ENCODE data around the gene RTEL1. TPM values are rescaled to one million over a fixed set of nuclear protein-coding genes. Genes with fewer than 3 reads are reported as not detected.

Gene RTEL1
- total RNA-seq, 4 donors from 2014 or later = 14.1 to 87.4 (median 54.2) TPM

DNA sequence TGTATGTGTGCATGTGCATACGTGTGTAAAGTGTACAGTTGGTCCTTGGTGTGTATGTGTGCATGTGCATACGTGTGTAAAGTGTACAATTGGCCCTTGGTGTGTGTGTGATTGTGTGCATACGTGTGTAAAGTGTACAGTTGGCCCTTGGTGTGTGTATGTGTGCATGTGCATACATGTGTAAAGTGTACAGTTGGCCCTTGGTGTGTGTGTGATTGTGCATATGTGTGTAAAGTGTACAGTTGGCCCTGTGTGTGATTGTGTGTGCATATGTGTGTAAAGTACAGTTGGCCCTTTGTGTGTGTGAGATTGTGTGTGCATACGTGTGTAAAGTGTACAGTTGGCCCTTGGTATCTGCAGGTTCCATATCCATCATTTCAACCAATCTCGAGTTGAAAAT, 73.3 kb downstream of the RTEL1 start:
- H3K27me3 ChIP-seq = no peaks in the 10 kb centered on the region
- DNase-seq = no peak
- H3K36me3 ChIP-seq = peaks cover 14 to 25% of the 10 kb centered on the region in 2 donors
- H3K27ac ChIP-seq = no peak overlapping the region
- H3K4me1 ChIP-seq = peaks cover 17 to 20% of the 10 kb centered on the region in 2 donors
- intact Hi-C loops (cut with DNase I) = no loop called here
- H3K9me3 ChIP-seq = no peaks in the 10 kb centered on the region
- no peak overlapping the region for H3K4me3 ChIP-seq (replicated peaks in 1 of 3)
- 80 to 86% methylated on average over 5 of the region's 5 CpGs for WGBS, 2 donors
- TF ChIP-seq, protein P1, sequence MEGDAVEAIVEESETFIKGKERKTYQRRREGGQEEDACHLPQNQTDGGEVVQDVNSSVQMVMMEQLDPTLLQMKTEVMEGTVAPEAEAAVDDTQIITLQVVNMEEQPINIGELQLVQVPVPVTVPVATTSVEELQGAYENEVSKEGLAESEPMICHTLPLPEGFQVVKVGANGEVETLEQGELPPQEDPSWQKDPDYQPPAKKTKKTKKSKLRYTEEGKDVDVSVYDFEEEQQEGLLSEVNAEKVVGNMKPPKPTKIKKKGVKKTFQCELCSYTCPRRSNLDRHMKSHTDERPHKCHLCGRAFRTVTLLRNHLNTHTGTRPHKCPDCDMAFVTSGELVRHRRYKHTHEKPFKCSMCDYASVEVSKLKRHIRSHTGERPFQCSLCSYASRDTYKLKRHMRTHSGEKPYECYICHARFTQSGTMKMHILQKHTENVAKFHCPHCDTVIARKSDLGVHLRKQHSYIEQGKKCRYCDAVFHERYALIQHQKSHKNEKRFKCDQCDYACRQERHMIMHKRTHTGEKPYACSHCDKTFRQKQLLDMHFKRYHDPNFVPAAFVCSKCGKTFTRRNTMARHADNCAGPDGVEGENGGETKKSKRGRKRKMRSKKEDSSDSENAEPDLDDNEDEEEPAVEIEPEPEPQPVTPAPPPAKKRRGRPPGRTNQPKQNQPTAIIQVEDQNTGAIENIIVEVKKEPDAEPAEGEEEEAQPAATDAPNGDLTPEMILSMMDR (IDR thresholded peaks at IDR 0.05) = no peak
- TF ChIP-seq POLR2A (IDR thresholded peaks at IDR 0.05) = no peak

DNA sequence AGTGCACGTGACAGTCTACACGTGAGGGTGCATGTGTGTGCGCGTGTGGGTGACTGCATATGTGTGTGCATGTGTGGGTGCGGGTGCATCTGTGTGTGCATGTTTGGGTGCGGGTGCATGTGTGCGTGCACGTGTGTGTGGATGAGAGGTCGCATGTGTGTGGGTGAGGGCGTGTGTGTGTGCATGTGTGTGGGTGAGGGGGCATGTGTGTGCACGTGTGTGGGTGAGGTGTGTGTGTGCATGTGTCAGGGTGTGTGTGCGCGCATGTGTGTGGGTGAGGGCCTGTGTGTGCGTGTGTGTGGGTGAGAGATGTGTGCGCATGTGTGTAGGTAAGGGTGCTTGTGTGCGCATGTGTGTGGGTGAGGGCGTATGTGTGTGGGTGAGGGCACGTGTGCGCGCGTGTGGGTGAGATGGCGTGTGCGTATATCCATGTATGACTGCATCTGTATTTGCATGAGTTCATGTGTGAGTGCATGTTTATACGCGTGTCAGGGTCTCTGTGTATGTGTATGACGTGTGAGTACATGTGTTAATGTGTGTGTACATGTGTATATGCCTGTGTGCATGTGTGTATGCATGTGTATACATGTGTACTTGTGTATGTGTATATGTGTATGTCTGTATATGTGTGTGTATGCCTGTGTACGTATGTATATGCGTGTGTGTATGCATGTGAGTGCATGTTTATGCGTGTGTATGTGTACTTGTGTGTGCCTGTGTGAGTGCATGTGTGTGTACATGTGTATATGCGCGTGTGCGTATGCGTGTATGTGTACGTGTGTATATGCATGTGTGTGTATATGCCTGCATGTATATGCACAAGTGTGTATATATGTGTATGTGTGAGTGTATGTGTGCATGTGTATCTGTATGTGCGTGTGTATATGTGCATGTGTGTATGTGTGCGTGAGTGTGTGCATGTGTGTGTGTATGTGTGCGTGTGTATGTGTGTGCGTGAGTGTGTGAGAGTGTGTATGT, 74.3 kb downstream of the RTEL1 start:
- intact Hi-C loops (cut with DNase I) = no loop called here
- H3K4me1 ChIP-seq = peaks cover 17% of the 10 kb centered on the region in 2 donors
- H3K9me3 ChIP-seq = no peaks in the 10 kb centered on the region
- H3K27me3 ChIP-seq = no peaks in the 10 kb centered on the region
- WGBS, 2 donors = 87 to 88% methylated on average over 38 of the region's 38 CpGs
- TF ChIP-seq POLR2A (IDR thresholded peaks at IDR 0.05) = no peak
- TF ChIP-seq, protein P1 (IDR thresholded peaks at IDR 0.05) = no peak
- H3K27ac ChIP-seq = no peak overlapping the region
- H3K36me3 ChIP-seq = peaks cover 14 to 25% of the 10 kb centered on the region in 2 donors
- no peak for DNase-seq
- H3K4me3 ChIP-seq (replicated peaks in 1 of 3) = no peak overlapping the region

DNA sequence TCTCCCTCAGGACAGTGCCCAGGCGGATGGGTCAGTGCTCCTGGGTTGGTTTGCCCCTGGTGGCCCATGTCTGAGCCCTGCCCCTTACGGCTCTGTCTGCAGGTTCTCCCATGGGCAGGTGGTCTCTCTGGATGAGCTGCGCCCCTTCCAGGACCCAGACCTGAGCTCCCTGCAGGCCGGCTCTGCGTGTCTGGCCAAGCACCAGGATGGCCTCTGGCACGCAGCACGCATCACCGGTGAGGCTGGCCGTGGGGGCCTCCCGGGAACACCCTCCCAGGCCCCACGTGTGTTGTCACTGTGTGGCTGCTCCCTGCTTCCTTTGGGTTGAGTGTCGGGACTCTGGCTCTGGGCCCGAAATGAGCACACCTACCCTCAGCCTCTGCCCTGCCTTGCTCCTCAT, 75.0 kb downstream of the RTEL1 start:
- WGBS, 2 donors = 86 to 96% methylated on average over 1 to 13 of the region's 13 CpGs
- Histone ChIP-seq H3K9me3 (no peaks in the 10 kb centered on the region), H3K27ac (no peak overlapping the region), H3K27me3 (no peaks in the 10 kb centered on the region), H3K4me1 (peaks cover 11 to 14% of the 10 kb centered on the region in 2 donors), H3K36me3 (peaks cover 14 to 25% of the 10 kb centered on the region in 2 donors), H3K4me3 (replicated peaks in 1 of 3) (no peak overlapping the region)
- TF ChIP-seq, protein P1 (IDR thresholded peaks at IDR 0.05) = no peak
- no peak for TF ChIP-seq POLR2A (IDR thresholded peaks at IDR 0.05)
- intact Hi-C loops (cut with DNase I) = no loop called here
- no peak for DNase-seq

DNA sequence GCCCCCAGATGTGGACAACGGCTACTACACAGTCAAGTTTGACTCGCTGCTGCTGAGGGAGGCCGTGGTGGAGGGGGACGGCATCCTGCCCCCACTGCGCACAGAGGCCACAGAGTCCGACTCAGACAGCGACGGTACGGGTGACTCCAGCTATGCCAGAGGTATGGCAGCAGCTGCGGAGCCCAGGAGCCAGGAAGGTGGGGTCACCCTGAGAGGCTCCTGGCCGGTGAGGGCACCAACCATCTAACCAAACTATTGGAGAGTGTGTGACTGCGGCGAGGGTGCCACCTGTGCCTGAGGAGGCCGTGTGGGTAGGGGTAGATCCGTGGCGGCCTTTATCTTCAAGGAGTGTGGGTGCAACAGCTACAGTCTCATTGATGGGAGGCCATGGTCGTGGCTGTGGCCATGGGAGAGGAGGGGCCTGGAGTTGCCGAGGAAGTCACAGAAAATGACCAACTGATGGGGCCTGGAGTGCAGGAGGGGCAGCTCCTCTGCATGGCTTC, 75.5 kb downstream of the RTEL1 start:
- TF ChIP-seq, protein P1 (IDR thresholded peaks at IDR 0.05) = no peak
- TF ChIP-seq POLR2A (IDR thresholded peaks at IDR 0.05) = no peak
- H3K36me3 ChIP-seq = peaks cover 14 to 25% of the 10 kb centered on the region in 2 donors
- H3K9me3 ChIP-seq = no peaks in the 10 kb centered on the region
- H3K27me3 ChIP-seq = no peaks in the 10 kb centered on the region
- 93 to 97% methylated on average over 11 to 18 of the region's 18 CpGs for WGBS, 2 donors
- no peak overlapping the region for H3K27ac ChIP-seq
- intact Hi-C loops (cut with DNase I) = no loop called here
- no peak overlapping the region for H3K4me3 ChIP-seq (replicated peaks in 1 of 3)
- H3K4me1 ChIP-seq = peaks cover 11 to 15% of the 10 kb centered on the region in 2 donors
- no peak for DNase-seq
